HG03521 (cell line): ENCODE data around the gene TBCD.

Experiments
- ATAC-seq: cut with Tn5 transposase; IDR thresholded peaks from one replicate; pipeline ENCODE4 v1.9.1; 2021; ENCODE audit warnings: mild to moderate bottlenecking, moderate library complexity; ENCODE audit not compliant: unreplicated experiment

The TBCD gene

GRCh38 chr17:82918508-82918907 is 166.6 kb downstream of the TBCD start:
- ATAC-seq = no peak

GRCh38 chr17:82920150-82920549 is 168.3 kb downstream of the TBCD start:
- ATAC-seq = no peak

- no peak for ATAC-seq
These were observed 168.8 kb downstream of the TBCD start for GRCh38 chr17:82920715-82921114.

- ATAC-seq = no peak
These were observed 169.6 kb downstream of the TBCD start for GRCh38 chr17:82921426-82921825.

GRCh38 chr17:82922646-82923045 is 170.8 kb downstream of the TBCD start:
- ATAC-seq = no peak

- ATAC-seq = no peak
These were observed 171.7 kb downstream of the TBCD start for GRCh38 chr17:82923366-82924113.

- ATAC-seq = no peak
These were observed 172.3 kb downstream of the TBCD start for GRCh38 chr17:82924214-82924613.

- no peak for ATAC-seq
These were observed 172.9 kb downstream of the TBCD start for GRCh38 chr17:82924812-82925211.

- ATAC-seq = no peak
These were observed 173.5 kb downstream of the TBCD start for GRCh38 chr17:82925336-82925735.

GRCh38 chr17:82926081-82926480 is 174.2 kb downstream of the TBCD start:
- ATAC-seq = no peak

- no peak for ATAC-seq
These were observed 174.9 kb downstream of the TBCD start for GRCh38 chr17:82926716-82927115.

- ATAC-seq = no peak
These were observed 175.4 kb downstream of the TBCD start for GRCh38 chr17:82927311-82927660.

GRCh38 chr17:82927661-82928601 is 176.1 kb downstream of the TBCD start:
- no peak for ATAC-seq

- ATAC-seq = no peak
These were observed 177.3 kb downstream of the TBCD start for GRCh38 chr17:82929011-82929622.

- no peak for ATAC-seq
These were observed 177.8 kb downstream of the TBCD start for GRCh38 chr17:82929676-82930042.

- ATAC-seq = no peak
These were observed 178.4 kb downstream of the TBCD start for GRCh38 chr17:82930043-82930923.

- no peak for ATAC-seq
These were observed 179.2 kb downstream of the TBCD start for GRCh38 chr17:82930924-82931698.

GRCh38 chr17:82931699-82932517 is 180.0 kb downstream of the TBCD start:
- no peak for ATAC-seq
